ENCODE data around the gene KIAA1958.

GRCh38 chr9:112554516-112554915 lies 67.9 kb downstream of the KIAA1958 start:
- TF ChIP-seq CTCF (conservative IDR thresholded peaks at IDR 0.05; ENCODE audit: low read length): no peak
- TF ChIP-seq EZH2phosphoT487 (IDR thresholded peaks at IDR 0.05; ENCODE audit: borderline replicate concordance): no peak
